Measurements from ENCODE around the gene PRDM16. TPM values are rescaled to one million over a fixed set of nuclear protein-coding genes. Genes with fewer than 3 reads are reported as not detected.
"Not testable (repeated sequence)": the region's sequence is repeated elsewhere in the genome, so short reads cannot be mapped to it uniquely, and the experiment has no call there.

Gene PRDM16
- total RNA-seq, 1 donor: 6.5 TPM

DNA sequence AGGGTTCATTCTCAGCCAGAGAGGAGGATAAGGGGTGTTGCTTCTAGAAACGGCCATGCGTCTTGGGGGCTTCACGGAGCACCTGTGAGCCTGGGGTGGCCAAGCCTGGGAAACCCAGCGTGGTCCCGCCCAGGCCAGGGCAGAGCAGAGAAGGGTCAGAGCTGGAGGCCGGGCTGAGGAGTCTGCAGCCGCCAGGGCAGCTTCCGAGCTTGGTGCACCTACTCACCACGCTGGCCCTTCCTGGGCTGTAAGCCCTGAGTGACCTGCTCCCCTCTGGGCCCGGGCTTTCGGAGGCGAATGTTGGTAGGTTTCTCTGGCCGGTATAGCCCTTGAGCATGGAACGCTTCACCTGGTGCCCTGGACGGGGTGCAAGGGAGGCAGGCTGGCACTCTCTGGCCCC is 215.7 kb downstream of the PRDM16 start:
- Histone ChIP-seq H3K4me1 (ENCODE audit: insufficient read depth, low read length) (no peaks in the 10 kb centered on the region), H4K20me1 (ENCODE audit: insufficient read depth, low read length) (peaks cover 2% of the 10 kb centered on the region), H3K79me2 (ENCODE audit: insufficient read depth, low read length) (no peaks in the 10 kb centered on the region), H3K4me3 (ENCODE audit: insufficient read depth, low read length) (no peak overlapping the region), H3K4me2 (ENCODE audit: insufficient read depth, low read length) (no peak overlapping the region), H3K27ac (ENCODE audit: low read depth, low read length) (no peak overlapping the region), H3K36me3 (ENCODE audit: insufficient read depth, low read length) (no peaks in the 10 kb centered on the region), H3K27me3 (ENCODE audit: insufficient read depth, low read length) (no peaks in the 10 kb centered on the region), H2AFZ (ENCODE audit: low read length) (no peak overlapping the region), H3K9me3 (ENCODE audit: low read depth, low read length) (no peaks in the 10 kb centered on the region)
- TF ChIP-seq, protein P1, sequence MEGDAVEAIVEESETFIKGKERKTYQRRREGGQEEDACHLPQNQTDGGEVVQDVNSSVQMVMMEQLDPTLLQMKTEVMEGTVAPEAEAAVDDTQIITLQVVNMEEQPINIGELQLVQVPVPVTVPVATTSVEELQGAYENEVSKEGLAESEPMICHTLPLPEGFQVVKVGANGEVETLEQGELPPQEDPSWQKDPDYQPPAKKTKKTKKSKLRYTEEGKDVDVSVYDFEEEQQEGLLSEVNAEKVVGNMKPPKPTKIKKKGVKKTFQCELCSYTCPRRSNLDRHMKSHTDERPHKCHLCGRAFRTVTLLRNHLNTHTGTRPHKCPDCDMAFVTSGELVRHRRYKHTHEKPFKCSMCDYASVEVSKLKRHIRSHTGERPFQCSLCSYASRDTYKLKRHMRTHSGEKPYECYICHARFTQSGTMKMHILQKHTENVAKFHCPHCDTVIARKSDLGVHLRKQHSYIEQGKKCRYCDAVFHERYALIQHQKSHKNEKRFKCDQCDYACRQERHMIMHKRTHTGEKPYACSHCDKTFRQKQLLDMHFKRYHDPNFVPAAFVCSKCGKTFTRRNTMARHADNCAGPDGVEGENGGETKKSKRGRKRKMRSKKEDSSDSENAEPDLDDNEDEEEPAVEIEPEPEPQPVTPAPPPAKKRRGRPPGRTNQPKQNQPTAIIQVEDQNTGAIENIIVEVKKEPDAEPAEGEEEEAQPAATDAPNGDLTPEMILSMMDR (IDR thresholded peaks at IDR 0.05; ENCODE audit: extremely low read depth, low read depth, low read length): no peak
- no peak for DNase-seq (ENCODE audit: insufficient read length, low spot score, missing footprints)

- peaks cover 2% of the 10 kb centered on the region for H4K20me1 ChIP-seq (ENCODE audit: insufficient read depth, low read length)
- H2AFZ ChIP-seq (ENCODE audit: low read length): no peak overlapping the region
- H3K36me3 ChIP-seq (ENCODE audit: insufficient read depth, low read length): no peaks in the 10 kb centered on the region
- no peak overlapping the region for H3K4me3 ChIP-seq (ENCODE audit: insufficient read depth, low read length)
- TF ChIP-seq, protein P1 (IDR thresholded peaks at IDR 0.05; ENCODE audit: extremely low read depth, low read depth, low read length): no peak
- H3K27ac ChIP-seq (ENCODE audit: low read depth, low read length): no peak overlapping the region
- no peaks in the 10 kb centered on the region for H3K9me3 ChIP-seq (ENCODE audit: low read depth, low read length)
- DNase-seq (ENCODE audit: insufficient read length, low spot score, missing footprints): no peak
- no peaks in the 10 kb centered on the region for H3K27me3 ChIP-seq (ENCODE audit: insufficient read depth, low read length)
- no peak overlapping the region for H3K4me2 ChIP-seq (ENCODE audit: insufficient read depth, low read length)
- H3K4me1 ChIP-seq (ENCODE audit: insufficient read depth, low read length): no peaks in the 10 kb centered on the region
- H3K79me2 ChIP-seq (ENCODE audit: insufficient read depth, low read length): no peaks in the 10 kb centered on the region
Measured at GRCh38 chr1:3285106-3285740, 216.2 kb downstream of the PRDM16 start.

DNA sequence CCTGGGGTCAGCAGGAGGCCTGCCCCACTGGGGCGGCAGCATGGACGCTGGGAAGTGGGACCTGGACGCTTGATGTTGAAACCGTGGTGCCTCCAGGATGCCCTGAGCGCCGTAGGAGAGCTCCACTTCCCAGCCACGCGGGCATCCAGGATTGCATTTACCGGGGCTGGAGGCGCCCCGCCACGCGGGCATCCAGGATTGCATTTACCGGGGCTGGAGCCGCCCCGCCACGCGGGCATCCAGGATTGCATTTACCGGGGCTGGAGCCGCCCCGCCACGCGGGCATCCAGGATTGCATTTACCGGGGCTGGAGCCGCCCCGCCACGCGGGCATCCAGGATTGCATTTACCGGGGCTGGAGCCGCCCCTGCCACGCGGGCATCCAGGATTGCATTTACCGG is 218.1 kb downstream of the PRDM16 start:
- H3K4me1 ChIP-seq (ENCODE audit: insufficient read depth, low read length); H3K27ac ChIP-seq (ENCODE audit: low read depth, low read length); H3K4me3 ChIP-seq (ENCODE audit: insufficient read depth, low read length); H4K20me1 ChIP-seq (ENCODE audit: insufficient read depth, low read length); DNase-seq (ENCODE audit: insufficient read length, low spot score, missing footprints); H3K4me2 ChIP-seq (ENCODE audit: insufficient read depth, low read length); H2AFZ ChIP-seq (ENCODE audit: low read length); H3K79me2 ChIP-seq (ENCODE audit: insufficient read depth, low read length); H3K9me3 ChIP-seq (ENCODE audit: low read depth, low read length); H3K27me3 ChIP-seq (ENCODE audit: insufficient read depth, low read length); H3K36me3 ChIP-seq (ENCODE audit: insufficient read depth, low read length): not testable (repeated sequence)

GRCh38 chr1:3287656-3288160 is 218.7 kb downstream of the PRDM16 start:
- Histone ChIP-seq H3K9me3 (ENCODE audit: low read depth, low read length) (no peaks in the 10 kb centered on the region), H3K4me3 (ENCODE audit: insufficient read depth, low read length) (no peak overlapping the region), H3K36me3 (ENCODE audit: insufficient read depth, low read length) (no peaks in the 10 kb centered on the region), H3K4me2 (ENCODE audit: insufficient read depth, low read length) (no peak overlapping the region), H3K27ac (ENCODE audit: low read depth, low read length) (no peak overlapping the region), H3K79me2 (ENCODE audit: insufficient read depth, low read length) (no peaks in the 10 kb centered on the region), H3K4me1 (ENCODE audit: insufficient read depth, low read length) (no peaks in the 10 kb centered on the region), H4K20me1 (ENCODE audit: insufficient read depth, low read length) (peaks cover 2% of the 10 kb centered on the region), H2AFZ (ENCODE audit: low read length) (no peak overlapping the region), H3K27me3 (ENCODE audit: insufficient read depth, low read length) (no peaks in the 10 kb centered on the region)
- DNase-seq (ENCODE audit: insufficient read length, low spot score, missing footprints): no peak
- TF ChIP-seq, protein P1 (IDR thresholded peaks at IDR 0.05; ENCODE audit: extremely low read depth, low read depth, low read length): no peak

Measured in osteoblast (primary cell).